ENCODE results near the gene ACOX1.

The ACOX1 gene

DNA sequence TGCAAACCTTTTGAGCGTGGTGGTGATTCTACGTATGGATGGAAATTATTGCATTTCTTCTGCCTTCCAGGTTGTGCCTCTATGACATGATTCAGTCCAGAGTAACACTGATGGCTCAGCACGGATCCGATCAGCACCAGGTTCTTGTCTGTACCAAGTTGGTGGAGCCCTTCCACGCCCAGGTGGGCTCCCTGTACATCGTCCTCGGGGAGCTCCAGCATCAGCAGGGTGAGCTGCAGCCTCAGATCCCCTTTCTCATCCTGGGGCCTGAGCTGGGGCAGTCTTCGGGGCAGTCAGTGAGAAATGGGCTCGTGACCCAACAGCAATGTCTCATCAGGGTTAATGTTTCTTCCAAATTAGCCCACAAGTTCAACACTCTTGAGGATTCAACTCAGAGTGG, 12.4 kb upstream of the ACOX1 start:
- TF ChIP-seq CREB1 (IDR thresholded peaks at IDR 0.05; ENCODE audit: low read depth): no peak
- no peak for TF ChIP-seq FOXM1 (IDR thresholded peaks at IDR 0.05; ENCODE audit: borderline replicate concordance, low read depth)
- no peak for TF ChIP-seq EP300 (IDR thresholded peaks at IDR 0.05; ENCODE audit: borderline replicate concordance)
- TF ChIP-seq EGR1 (IDR thresholded peaks at IDR 0.05): no peak
- no peak for TF ChIP-seq ZBTB7A (IDR thresholded peaks at IDR 0.05; ENCODE audit: low read depth)
- TF ChIP-seq, protein P1, sequence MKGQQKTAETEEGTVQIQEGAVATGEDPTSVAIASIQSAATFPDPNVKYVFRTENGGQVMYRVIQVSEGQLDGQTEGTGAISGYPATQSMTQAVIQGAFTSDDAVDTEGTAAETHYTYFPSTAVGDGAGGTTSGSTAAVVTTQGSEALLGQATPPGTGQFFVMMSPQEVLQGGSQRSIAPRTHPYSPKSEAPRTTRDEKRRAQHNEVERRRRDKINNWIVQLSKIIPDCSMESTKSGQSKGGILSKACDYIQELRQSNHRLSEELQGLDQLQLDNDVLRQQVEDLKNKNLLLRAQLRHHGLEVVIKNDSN (IDR thresholded peaks at IDR 0.05): no peak
- no peak for TF ChIP-seq TCF12 (IDR thresholded peaks at IDR 0.05; ENCODE audit: low read depth)
- TF ChIP-seq NFIC (IDR thresholded peaks at IDR 0.05): no peak
- TF ChIP-seq RAD21 (IDR thresholded peaks at IDR 0.05; ENCODE audit: low read depth): no peak
- TF ChIP-seq YY1 (IDR thresholded peaks at IDR 0.05; ENCODE audit: low read depth): no peak
- TF ChIP-seq, protein P2, sequence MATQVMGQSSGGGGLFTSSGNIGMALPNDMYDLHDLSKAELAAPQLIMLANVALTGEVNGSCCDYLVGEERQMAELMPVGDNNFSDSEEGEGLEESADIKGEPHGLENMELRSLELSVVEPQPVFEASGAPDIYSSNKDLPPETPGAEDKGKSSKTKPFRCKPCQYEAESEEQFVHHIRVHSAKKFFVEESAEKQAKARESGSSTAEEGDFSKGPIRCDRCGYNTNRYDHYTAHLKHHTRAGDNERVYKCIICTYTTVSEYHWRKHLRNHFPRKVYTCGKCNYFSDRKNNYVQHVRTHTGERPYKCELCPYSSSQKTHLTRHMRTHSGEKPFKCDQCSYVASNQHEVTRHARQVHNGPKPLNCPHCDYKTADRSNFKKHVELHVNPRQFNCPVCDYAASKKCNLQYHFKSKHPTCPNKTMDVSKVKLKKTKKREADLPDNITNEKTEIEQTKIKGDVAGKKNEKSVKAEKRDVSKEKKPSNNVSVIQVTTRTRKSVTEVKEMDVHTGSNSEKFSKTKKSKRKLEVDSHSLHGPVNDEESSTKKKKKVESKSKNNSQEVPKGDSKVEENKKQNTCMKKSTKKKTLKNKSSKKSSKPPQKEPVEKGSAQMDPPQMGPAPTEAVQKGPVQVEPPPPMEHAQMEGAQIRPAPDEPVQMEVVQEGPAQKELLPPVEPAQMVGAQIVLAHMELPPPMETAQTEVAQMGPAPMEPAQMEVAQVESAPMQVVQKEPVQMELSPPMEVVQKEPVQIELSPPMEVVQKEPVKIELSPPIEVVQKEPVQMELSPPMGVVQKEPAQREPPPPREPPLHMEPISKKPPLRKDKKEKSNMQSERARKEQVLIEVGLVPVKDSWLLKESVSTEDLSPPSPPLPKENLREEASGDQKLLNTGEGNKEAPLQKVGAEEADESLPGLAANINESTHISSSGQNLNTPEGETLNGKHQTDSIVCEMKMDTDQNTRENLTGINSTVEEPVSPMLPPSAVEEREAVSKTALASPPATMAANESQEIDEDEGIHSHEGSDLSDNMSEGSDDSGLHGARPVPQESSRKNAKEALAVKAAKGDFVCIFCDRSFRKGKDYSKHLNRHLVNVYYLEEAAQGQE (IDR thresholded peaks at IDR 0.05; ENCODE audit: low read depth): no peak
- TF ChIP-seq TAF1 (IDR thresholded peaks at IDR 0.05; ENCODE audit: low read depth): no peak
- TF ChIP-seq, protein P3, sequence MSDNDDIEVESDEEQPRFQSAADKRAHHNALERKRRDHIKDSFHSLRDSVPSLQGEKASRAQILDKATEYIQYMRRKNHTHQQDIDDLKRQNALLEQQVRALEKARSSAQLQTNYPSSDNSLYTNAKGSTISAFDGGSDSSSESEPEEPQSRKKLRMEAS (IDR thresholded peaks at IDR 0.05): no peak
- TF ChIP-seq CEBPB (IDR thresholded peaks at IDR 0.05): no peak
- no peak for TF ChIP-seq TEAD4 (IDR thresholded peaks at IDR 0.05)

DNA sequence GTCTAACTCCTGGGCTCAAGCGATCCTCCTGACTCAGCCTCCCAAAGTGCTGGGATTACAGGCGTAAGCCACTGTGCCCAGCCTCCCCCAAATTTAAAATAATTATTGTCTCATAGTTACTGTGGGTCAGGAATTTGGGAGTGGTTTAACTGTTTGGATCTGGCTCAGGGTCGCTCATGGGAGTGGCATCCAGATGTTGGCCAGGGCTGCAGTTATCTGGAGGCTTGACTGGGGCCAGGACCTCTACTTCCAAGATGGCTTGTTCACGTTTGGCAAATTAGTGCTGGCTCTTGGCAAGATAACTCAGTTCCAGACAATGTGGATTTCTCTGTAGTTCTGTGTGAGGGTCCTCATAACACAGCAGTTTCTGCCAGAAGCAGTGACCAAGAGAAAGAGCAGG, 8.1 kb upstream of the ACOX1 start:
- TF ChIP-seq NFIC (IDR thresholded peaks at IDR 0.05): no peak
- TF ChIP-seq, protein P1 (IDR thresholded peaks at IDR 0.05): no peak
- TF ChIP-seq EGR1 (IDR thresholded peaks at IDR 0.05): no peak
- no peak for TF ChIP-seq TAF1 (IDR thresholded peaks at IDR 0.05; ENCODE audit: low read depth)
- TF ChIP-seq EP300 (IDR thresholded peaks at IDR 0.05; ENCODE audit: borderline replicate concordance): no peak

DNA sequence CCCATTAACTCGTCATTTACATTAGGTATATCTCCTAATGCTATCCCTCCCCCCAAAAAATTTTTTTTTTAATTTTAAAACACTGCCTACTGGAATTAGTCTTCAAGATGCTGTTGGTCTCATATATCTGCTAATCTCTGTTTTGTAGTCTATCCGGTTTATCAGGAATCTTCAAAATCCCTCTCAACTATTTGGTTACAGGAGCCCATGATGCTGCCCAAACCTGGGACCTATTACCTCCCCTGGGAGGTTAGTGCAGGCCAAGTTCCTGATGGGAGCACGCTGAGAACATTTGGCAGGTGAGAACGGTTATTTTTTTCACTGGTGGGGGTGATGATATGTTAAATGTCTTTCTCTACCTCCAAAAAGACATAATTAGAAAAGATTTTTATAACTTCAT, 7.0 kb upstream of the ACOX1 start:
- TF ChIP-seq TEAD4 (IDR thresholded peaks at IDR 0.05) (no peak), TAF1 (IDR thresholded peaks at IDR 0.05; ENCODE audit: low read depth) (no peak), YY1 (IDR thresholded peaks at IDR 0.05; ENCODE audit: low read depth) (no peak)

DNA sequence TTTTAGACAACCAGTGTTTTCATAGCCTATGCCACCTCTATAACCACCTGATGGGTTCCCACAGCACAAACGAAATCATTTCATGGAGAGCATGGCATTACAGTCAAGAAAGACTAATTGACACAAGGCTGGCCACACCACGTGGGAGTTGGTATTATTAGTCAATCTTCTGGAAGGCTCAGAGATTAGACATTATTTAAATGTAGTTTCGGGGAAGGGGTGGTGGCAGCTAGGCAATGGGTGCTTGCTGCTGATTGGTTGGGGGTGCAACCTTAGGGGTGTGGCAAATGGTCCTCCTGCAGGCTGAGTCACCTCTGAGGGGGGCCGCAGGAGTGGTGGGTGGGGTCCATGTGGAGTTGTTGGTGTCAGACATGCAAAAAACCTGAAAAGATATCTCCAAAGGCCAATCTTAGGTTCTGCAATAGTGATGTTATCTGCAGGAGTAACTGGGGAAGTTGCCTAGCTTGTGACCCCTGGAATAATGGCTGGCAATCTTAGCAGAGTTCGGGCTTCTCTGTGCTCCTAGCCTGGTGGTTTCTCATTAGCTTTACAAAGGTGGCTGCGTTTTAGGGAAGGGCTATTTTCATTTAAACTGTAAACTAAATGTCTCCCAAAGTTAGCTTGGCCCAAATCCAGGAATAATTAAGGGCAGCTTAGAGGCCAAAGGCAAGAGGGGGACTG, 4.7 kb upstream of the ACOX1 start:
- no peak for TF ChIP-seq TAF1 (IDR thresholded peaks at IDR 0.05; ENCODE audit: low read depth)
- TF ChIP-seq EGR1 (IDR thresholded peaks at IDR 0.05): no peak
- TF ChIP-seq, protein P1 (IDR thresholded peaks at IDR 0.05): 0 out of 2 replicates have a peak, but pooled peaks have one; percentile 41
- TF ChIP-seq, protein P2 (IDR thresholded peaks at IDR 0.05; ENCODE audit: low read depth): no peak
- TF ChIP-seq YY1 (IDR thresholded peaks at IDR 0.05; ENCODE audit: low read depth): no peak
- TF ChIP-seq, protein P3 (IDR thresholded peaks at IDR 0.05): peak; percentile 55; the same call in 1 of the 2 replicates
- 0 out of 2 replicates have a peak, but pooled peaks have one; percentile 63 for TF ChIP-seq ZBTB7A (IDR thresholded peaks at IDR 0.05; ENCODE audit: low read depth)

DNA sequence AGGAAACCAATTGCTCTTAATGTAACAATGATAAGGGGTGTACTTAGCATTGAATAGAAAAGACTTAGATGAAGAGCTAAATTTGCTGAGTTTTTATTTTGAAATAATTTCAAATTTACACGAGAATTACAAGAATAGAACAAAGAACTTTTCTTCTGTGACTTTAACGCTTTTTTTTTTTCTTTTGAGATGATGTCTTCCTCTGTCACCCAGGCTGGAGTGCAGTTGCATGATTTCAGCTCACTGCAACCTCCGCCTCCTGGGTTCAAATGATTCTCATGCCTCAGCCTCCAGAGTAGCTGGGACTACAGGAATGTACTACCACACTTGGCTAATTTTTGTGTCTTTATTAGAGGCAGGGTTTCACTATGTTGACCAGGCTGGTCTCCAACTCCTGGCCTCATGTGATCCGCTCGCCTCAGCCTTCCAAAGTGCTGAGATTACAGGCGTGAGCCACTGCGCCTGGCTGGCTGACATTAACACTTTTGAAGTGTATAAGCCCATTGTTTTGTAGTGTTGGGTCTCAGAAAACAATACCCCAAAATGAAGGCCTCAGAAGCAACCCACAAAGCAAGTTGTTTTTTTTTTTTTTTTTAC, 2.2 kb upstream of the ACOX1 start:
- TF ChIP-seq CREB1 (IDR thresholded peaks at IDR 0.05; ENCODE audit: low read depth) (no peak), ZBTB7A (IDR thresholded peaks at IDR 0.05; ENCODE audit: low read depth) (no peak), CEBPB (IDR thresholded peaks at IDR 0.05) (no peak), TEAD4 (IDR thresholded peaks at IDR 0.05) (no peak), TAF1 (IDR thresholded peaks at IDR 0.05; ENCODE audit: low read depth) (no peak), EGR1 (IDR thresholded peaks at IDR 0.05) (no peak), YY1 (IDR thresholded peaks at IDR 0.05; ENCODE audit: low read depth) (no peak), NFIC (IDR thresholded peaks at IDR 0.05) (no peak), EP300 (IDR thresholded peaks at IDR 0.05; ENCODE audit: borderline replicate concordance) (no peak), TCF12 (IDR thresholded peaks at IDR 0.05; ENCODE audit: low read depth) (no peak), FOXM1 (IDR thresholded peaks at IDR 0.05; ENCODE audit: borderline replicate concordance, low read depth) (no peak), RAD21 (IDR thresholded peaks at IDR 0.05; ENCODE audit: low read depth) (no peak)
- TF ChIP-seq, protein P3 (IDR thresholded peaks at IDR 0.05): no peak
- TF ChIP-seq, protein P1 (IDR thresholded peaks at IDR 0.05): no peak
- TF ChIP-seq, protein P2 (IDR thresholded peaks at IDR 0.05; ENCODE audit: low read depth): no peak

All from Ishikawa (cell line).